Measurements from ENCODE around the gene DIP2B.

DIP2B gene

DNA sequence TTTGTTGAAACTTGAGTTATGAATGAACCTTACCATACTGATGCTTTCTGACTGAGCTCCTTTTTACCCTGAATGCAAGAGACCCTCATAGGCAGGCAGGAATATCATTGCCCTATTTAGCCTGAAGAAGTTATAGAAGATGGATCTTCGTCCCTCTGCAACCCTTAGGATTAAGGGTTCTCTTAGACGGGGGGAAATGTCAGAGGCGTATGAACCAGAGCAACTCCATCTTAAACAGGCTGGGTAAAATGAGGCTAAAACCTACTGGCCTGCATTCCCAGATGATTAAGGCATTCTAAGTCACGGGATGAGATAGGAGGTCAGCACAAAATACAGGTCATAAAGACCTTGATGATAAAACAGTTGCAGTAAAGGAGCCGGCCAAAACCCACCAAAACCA is 266.6 kb downstream of the DIP2B start:
- no peak for DNase-seq (ENCODE audit: insufficient read length, low spot score)
- no peak for TF ChIP-seq POLR2A (IDR thresholded peaks at IDR 0.05; ENCODE audit: low read depth, low read length)
- no peak for FAIRE-seq

DNA sequence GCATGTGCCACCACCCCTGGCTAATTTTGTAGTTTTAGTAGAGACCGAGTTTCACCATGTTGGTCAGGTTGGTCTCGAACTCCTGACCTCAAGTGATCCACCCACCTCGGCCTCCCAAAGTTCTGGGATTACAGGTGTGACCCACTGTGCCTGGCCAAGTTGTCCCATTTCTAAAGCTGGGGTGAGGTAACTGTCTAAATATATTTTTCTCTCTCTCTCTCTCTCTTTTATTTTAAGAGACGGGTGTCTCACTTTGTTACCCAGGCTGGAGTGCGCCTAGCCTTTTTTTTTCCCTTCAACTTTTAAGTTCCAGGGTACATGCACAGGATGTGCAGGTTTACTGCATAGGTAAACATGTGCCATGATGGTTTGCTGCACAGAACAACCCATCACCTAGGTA is 267.7 kb downstream of the DIP2B start:
- TF ChIP-seq POLR2A (IDR thresholded peaks at IDR 0.05; ENCODE audit: low read depth, low read length) = no peak
- DNase-seq (ENCODE audit: insufficient read length, low spot score) (no peak), FAIRE-seq (no peak)

DNA sequence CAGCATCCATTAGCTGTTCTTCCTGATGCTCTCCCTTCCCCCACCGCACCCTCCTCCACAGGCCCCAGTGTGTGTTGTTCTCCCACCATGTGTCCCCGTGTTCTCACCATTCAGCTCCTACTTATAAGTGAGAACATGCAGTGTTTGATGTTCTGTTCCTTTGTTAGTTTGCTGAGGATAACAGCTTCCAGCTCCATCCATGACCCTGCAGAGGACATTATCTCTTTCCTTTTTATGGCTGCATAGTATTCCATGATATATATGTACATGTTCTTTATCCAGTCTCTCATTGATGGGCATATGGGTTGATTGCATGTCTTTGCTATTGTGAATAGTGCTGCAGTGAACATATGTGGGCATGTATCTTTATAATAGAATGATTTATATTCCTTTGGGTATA is 268.1 kb downstream of the DIP2B start:
- DNase-seq (ENCODE audit: insufficient read length, low spot score) (no peak), FAIRE-seq (no peak)
- TF ChIP-seq POLR2A (IDR thresholded peaks at IDR 0.05; ENCODE audit: low read depth, low read length) = no peak

DNA sequence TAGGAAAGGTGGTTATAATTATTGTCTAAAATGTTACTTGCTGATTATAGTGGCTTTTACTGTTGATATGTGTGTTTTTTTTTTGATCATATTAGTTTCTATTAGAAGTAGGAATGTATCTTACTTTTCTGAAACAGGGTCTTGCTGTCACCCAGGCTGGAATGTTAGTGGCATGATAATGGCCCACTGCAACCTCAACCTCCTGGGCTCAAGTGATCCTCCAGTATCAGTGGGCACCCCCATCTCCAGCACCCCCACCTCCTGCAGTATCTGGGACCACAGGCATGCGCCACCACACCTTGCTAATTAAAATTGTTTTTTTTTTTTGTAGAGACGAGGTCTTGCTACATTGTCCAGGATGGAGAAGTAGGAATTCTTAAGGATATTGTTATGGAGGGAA is 270.5 kb downstream of the DIP2B start:
- no peak for FAIRE-seq
- no peak for TF ChIP-seq POLR2A (IDR thresholded peaks at IDR 0.05; ENCODE audit: low read depth, low read length)
- no peak for DNase-seq (ENCODE audit: insufficient read length, low spot score)

DNA sequence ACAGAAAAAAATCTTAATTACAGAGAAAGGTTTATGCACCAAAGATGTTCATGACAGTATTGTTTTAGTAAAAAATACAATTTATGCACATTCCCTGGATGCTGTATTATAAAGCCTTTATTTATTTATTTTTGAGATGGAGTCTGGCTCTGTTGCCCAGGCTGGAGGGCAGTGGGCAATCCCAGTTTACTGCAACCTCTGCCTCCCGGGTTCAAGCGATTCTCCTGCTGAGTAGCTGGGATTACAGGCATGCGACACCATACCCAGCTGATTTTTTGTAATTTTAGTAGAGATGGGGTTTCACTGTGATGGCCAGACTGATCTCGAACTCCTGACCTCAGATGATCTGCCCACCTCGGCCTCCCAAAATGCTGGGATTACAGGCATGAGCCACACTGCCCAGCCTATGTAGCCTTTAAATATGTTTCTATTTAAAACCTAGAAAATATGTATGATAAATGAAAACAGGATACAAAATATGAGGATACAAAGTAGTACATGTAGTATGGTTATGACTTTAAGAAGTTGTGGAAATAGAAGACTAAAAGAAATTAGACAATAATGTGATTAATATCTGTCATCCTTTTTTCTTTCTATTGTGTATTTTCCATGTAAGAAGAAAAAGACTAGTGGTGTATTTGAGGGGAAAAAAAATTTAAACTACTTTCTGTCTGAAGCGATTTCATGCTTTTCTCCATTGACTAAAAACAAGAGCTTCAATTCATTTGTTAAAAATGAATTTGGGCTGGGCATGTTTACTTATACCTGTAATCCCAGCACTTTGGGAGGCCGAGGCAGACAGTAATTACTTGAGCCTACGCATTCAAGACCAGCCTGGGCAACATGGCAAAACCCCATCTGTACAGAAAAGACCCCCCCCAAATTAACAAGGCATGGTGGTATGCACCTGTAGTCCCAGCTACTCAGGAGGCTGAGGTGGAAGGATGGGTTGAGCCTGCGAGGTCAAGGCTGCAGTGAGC is 272.3 kb downstream of the DIP2B start:
- DNase-seq (ENCODE audit: insufficient read length, low spot score) (no peak), FAIRE-seq (no peak)
- TF ChIP-seq POLR2A (IDR thresholded peaks at IDR 0.05; ENCODE audit: low read depth, low read length) = no peak

DNA sequence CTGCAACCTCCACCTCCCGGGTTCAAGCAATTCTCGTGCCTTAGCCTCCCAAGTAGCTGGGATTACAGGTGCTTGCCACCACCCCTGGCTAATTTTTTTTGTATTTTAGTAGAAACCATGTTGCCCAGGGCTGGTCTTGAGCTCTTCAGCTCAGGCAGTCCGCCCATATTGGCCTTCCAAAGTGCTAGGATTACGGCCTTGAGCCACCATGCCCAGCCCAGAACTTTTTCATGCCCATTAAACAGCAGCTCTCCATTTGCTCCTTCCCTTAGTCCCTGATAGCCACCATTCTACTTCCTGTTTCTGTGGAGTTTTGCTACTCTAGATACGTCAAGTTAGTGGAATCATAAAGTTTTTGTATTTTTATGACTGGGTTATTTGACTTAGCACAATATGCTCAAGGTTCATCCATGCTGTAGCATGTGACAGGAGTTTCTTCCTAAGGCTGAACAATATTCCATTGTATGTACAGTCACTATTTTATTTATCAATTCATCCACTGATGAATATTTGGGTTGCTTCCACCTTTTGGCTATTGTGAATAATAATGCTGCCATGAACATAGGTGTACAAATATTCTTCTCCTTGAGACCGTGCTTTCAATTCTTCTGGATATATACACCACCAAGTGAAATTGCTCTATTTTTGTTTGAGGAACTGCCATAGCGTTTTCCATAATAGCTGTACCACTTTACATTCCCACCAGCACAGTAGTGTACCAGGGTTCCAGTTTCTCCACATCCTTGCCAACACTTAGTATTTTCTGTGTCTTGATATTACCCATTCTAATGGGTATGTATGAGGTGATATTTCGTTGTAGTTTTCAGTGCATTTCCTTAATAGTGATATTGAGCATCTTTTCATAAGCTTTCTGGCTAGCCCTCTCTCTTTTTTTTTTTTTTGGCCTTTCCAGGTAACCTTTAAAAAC is 274.1 kb downstream of the DIP2B start:
- no peak for TF ChIP-seq POLR2A (IDR thresholded peaks at IDR 0.05; ENCODE audit: low read depth, low read length)
- no peak for DNase-seq (ENCODE audit: insufficient read length, low spot score)

DNA sequence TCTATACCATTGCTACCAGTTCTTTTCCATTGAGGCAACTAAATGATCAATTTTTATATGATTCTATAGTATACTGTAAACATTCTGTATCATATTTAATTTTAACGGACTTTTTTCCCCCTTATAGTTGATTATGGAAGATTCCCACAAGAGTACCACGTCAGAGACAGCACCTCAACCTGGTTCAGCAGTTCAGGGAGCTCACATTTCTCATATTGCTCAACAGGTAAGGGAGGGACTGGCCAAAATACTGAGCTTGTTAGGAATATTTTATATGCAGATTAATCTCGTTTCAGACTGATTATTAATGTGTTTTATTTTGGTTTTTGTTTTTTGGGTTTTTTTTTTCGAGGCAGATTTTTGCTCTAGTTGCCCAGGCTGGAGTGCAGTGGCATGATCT is 275.2 kb downstream of the DIP2B start:
- no peak for FAIRE-seq
- no peak for DNase-seq (ENCODE audit: insufficient read length, low spot score)
- TF ChIP-seq POLR2A (IDR thresholded peaks at IDR 0.05; ENCODE audit: low read depth, low read length) = no peak

More for the DNA sequence above, 274.1 kb downstream of the DIP2B start:
- peak; percentile 41 for FAIRE-seq

DNA sequence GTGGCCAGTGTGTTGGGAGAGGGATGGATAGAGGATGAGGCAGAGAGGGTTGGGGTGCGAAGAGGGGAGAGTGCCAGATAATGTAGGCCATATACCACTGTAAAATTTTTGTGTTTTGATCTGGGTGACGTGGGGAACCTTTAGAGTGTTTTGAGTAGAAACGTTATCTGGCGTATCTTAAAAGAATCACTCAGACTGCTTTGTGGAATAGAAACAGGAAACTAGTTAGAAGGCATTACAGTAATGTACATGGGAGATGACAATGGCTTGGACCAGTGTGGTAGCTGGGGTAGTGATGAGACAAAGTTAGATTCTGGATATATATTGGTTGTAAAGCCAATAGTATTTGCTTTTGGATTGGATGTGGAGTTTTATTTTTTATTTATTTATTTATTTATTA is 279.7 kb downstream of the DIP2B start:
- no peak for DNase-seq (ENCODE audit: insufficient read length, low spot score)
- FAIRE-seq = no peak
- no peak for TF ChIP-seq POLR2A (IDR thresholded peaks at IDR 0.05; ENCODE audit: low read depth, low read length)

DNA sequence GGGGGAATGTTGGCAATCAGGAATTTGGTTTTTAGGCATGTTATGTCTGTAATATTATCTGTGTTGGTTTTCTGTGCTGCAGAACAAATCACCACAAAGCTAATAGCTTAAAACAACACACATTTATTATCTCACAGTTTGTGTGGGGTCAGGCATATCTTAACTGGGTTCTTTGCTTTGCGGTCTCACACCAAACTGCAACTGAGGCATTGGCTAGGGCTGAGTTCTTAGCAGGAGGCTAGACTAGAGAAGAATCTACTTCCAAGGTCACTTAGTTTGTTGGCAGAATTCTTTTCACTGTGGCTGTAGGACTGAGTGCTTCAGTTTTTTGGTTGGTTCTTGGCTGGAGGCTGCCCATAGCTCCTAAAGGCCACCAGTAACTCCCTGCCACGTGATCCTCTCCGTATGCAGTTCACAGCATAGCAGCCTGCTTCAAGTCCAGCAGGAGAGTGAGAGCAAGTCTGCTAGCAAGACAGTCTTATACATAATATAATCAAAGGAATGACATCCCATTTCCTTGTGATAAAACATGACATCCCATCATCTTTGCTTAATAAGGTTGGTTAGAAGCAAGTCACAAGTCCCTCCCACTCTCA is 280.7 kb downstream of the DIP2B start:
- FAIRE-seq (no peak), DNase-seq (ENCODE audit: insufficient read length, low spot score) (no peak)
- TF ChIP-seq POLR2A (IDR thresholded peaks at IDR 0.05; ENCODE audit: low read depth, low read length) = no peak

DNA sequence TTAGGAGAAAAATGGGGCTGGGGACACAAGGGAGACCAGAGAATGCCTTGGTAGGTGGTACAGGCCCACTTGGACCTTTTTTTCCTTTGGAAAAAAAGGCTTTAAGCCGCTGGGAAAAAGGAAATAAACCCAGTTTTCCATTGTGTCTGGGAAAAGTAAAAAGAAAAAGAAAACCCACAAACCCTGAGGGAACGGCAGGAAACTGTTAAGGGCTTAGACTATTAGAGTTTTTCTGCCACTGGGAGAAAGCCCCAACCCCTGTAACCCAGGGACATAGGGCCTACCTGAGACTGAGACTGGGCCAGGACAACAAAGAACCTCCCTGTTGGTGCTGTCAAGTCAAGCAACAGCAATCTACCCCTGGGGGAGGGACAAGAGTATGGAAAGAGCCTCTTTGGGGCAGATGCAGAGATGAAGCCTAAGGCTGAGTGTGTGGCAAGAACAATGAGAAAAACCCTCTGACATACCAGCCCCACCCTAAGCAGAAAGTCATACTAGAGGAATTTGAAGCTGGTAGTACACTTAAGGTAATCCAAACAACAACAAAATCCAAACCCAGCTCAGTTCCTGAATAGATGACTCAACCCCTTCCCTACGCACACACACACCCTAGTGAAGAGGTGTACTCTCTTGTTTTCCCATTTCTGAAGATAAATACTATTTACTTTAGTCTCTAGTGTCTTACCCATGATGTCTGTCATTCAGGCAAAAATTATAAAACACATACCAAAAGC is 281.9 kb downstream of the DIP2B start:
- peak; percentile 51 for DNase-seq (ENCODE audit: insufficient read length, low spot score)
- TF ChIP-seq POLR2A (IDR thresholded peaks at IDR 0.05; ENCODE audit: low read depth, low read length) = no peak
- peak; percentile 95 for FAIRE-seq

DNA sequence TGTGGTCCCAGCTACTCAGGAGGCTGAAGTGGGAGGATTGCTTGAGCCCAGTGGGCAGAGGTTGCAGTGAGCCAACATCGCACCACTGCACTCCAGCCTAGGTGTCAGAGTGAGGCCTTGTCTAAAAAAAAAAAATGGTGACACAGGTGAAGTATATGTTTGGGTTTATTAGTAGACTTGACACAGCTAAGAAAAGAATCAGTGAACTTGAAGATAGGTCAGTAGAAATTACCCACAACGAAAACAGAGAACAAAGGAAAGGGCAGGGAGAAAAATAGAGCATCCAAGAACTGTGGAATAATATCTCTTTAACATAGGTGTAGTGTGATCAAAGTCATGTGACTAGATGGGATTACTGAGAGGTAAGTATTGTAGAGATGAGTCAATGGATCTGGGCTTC is 282.8 kb downstream of the DIP2B start:
- TF ChIP-seq POLR2A (IDR thresholded peaks at IDR 0.05; ENCODE audit: low read depth, low read length) = no peak
- FAIRE-seq = no peak
- DNase-seq (ENCODE audit: insufficient read length, low spot score) = no peak

DNA sequence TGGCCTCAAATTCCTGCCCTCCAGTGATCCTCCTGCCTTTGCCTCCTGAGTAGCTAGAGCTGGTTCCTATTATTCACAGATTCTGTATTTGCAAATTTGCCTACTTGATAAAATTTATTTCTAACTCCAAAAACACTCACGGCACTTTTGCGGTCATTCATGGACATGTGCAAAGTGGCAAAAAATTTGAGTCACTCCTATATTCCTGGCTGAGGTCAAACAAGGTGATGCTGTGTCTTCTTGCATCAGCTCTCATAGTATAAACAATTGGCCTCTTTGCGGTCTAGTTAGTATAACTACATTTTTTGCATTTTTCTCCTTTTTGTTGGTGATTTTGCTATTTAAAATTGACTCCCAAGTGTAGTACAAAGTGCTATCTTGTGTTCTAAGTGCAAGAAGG is 283.8 kb downstream of the DIP2B start:
- FAIRE-seq (peak; percentile 55), DNase-seq (ENCODE audit: insufficient read length, low spot score) (no peak)
- no peak for TF ChIP-seq POLR2A (IDR thresholded peaks at IDR 0.05; ENCODE audit: low read depth, low read length)

DNA sequence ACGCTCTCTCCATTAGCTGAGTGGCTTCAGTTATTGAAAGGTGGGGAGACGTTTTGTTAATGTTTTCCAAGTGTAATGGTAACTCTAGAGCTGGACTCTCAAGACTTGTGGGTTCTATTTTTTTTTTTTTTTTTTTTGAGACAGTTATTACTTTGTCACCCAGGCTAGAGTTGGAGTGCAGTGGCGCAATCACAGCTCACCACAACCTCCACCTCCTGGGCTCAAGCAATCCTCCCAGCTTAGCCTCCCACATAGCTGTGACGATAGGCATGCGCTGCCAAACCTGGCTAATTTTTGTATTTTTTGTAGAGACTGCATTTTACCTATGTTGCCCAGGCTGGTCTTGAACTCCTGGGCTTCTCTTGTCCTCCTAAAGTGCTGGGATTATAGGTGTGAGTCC is 285.3 kb downstream of the DIP2B start:
- DNase-seq (ENCODE audit: insufficient read length, low spot score) (no peak), FAIRE-seq (no peak)
- no peak for TF ChIP-seq POLR2A (IDR thresholded peaks at IDR 0.05; ENCODE audit: low read depth, low read length)

Measured in H54 (cell line).